NCI-H2171 treated with DMSO at 0.1 percent for 48 hours (cell line): ENCODE measurements around the gene FRMD7.
"Not testable (repeated sequence)": the region's sequence is repeated elsewhere in the genome, so short reads cannot be mapped to it uniquely, and the experiment has no call there.

Source experiments
- DNase-seq: peaks from one replicate; lab custom pipeline; 2025; lab: John Stamatoyannopoulos, UW

Gene FRMD7

DNA sequence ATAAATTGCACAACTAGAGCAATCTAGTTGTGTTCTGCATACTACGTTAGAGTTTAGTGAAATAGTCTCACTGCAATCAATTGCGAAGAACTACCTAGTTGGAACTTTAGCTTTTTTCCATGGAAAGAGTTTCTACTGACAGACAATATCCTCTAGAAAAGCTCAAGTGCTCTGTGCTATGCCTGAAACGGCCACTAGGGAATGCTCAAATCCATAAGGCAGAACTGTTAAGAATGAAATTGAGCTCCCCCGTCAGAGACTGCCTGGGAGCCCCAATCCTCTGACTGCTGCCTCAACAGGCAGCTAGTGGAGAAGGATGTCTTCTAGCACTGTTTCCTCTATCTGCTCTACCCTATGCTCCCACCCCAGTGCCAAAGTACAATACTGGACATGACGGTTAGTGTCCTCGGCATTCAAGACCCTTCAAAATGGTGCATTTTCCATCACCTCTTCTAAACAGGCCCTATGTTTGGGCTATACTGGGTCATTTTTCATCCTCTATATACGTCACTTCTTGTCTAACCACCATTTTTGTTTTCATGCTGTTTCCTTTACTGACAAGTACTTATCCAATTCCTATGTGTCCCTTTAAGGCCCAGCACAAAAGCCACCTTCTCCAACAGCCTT lies 35.3 kb downstream of the FRMD7 start:
- peak; percentile 19 for DNase-seq

- no peak for DNase-seq
Measured at GRCh38 chrX:132090403-132091159, 37.2 kb downstream of the FRMD7 start.

DNA sequence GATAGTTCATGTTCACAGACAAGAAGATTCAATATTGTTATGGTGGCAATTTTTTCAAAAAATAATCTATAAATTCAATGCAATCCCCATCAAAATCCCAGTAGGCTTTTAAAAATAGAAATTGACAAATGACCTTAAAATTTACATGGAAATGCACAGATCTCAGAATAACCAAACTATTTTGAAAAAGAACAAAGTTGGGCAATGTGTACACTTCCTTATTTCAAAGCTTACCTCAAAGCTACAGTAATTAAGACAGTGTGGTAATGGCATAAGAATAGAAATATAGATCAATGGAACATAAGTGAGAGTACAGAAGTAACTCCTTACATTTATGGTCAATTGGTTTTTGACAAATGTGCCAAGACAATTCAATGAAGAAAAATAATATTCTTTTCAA lies 39.0 kb downstream of the FRMD7 start:
- no peak for DNase-seq

GRCh38 chrX:132086672-132087071 lies 41.1 kb downstream of the FRMD7 start:
- no peak for DNase-seq

DNA sequence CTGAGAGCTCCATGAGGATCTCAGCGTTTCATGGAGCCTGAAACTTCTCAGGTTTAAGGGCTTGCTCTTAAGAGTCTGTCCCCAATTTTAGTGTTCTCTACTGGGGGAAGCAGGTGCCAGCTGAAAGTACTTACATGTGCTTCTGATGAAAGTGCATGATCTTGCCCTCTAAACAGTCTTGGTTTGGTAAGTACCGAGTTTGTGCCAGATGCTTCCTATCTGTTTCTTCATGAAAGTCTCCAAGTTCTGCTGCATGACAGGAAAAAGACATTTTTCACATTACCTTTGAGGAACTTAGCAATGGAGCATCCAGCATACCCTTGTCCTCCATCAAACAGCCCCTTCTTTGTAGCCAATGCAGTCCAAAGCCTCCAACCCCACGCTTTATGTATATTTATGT lies 42.0 kb downstream of the FRMD7 start:
- DNase-seq, result no peak

GRCh38 chrX:132077912-132078311 lies 49.9 kb downstream of the FRMD7 start:
- DNase-seq, result no peak

DNA sequence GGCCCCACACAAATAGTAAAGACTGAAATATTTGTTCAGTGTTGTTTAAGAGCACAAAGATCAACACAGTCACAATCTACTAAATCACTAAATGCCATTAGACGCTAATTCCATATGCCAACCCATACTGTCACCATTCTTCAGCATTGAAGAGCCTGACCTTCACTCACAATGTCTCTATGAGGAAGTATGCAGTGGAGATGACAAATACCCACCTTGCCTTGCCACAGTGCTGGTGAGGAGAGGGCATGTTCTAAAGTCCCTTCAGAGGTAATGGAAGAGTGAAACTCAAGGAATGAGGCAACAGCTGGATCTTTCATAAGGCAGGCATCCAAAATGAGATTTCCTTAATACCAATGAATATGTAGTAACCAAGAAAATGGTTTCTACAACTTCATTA lies 50.4 kb downstream of the FRMD7 start:
- DNase-seq, result no peak

DNA sequence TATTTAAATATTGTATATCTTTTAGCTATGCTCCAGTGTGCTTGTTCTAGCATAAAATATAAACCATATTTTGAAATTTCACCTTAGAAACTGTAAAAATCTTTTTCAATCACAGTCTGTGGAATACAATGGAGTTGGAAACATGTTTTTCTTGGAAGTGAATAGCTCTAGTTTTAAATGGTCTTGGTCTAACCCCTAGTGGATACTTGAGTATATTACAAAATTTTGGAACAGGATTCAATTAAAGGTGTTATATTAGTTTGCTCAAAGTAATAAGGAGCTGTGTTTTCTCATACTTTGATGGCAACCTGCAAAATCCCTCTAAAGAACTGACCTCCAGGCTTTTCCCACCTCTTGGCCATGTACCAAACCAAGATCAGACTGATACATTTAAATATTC lies 56.6 kb downstream of the FRMD7 start:
- DNase-seq, result peak; percentile 29

DNA sequence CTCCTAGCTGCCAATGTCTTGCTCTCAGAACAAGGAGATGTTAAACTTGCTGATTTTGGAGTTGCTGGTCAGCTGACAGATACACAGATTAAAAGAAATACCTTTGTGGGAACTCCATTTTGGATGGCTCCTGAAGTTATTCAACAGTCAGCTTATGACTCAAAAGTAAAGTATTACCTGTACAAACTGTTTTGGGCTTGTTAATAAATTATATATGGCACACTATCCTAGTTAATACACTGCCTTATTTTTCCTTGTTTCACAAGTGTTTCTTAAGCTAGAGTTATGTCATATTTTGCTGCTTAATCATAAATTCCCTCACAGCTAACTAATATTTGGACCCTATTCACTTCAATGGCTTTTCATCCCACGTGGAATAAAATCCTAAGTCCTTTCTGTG lies 59.4 kb downstream of the FRMD7 start:
- DNase-seq, result no peak

- no peak for DNase-seq
Measured at GRCh38 chrX:132063862-132064261, 64.0 kb downstream of the FRMD7 start.

- no peak for DNase-seq
Measured at GRCh38 chrX:132063334-132063733, 64.5 kb downstream of the FRMD7 start.

DNA sequence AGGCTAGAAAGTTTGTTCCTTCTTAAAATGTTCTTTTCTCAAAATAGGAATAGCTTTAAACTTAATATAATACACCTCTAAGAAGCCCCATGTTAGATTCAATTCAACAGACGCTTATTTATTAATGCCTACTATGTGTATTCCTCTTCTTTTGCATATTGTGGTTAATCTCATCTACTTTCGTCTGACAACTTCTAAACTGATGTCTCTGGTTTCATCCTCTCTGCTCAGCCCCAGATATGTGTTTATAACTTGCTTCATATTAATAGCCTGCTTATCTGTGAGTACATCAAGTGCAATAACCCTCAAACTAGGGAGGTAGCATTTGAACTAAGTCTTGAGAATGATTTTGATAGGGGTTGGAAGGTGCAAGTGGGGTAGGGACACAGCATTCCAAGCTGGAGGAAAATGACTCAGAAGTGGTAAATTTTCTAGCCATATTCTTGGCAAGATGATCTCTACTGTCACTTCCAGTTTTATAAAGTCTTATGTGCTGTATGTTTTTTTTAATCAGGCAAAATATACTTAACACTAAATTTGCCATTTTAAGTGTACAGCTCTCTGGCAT lies 67.8 kb downstream of the FRMD7 start:
- no peak for DNase-seq

GRCh38 chrX:132058975-132059374 lies 68.8 kb downstream of the FRMD7 start:
- DNase-seq, result no peak

DNA sequence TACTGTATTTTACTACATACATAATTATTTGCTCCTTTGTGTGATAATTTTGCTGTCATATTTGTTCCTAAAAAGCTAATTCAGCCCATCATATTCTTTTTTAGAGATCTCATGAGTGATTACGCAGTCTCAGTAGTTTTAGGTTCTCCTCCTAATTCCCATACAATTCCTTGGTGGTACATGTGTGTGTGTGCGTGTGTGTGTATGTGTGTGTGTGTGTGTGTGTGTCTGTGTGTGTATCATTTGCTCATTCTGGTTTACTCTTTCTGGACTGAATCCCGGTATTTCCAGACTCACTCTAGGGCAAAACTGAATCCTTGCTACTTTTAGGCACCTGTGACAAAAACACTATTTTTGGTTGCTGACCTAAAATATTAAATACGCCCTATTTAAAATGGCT lies 69.8 kb downstream of the FRMD7 start:
- DNase-seq, result no peak

DNA sequence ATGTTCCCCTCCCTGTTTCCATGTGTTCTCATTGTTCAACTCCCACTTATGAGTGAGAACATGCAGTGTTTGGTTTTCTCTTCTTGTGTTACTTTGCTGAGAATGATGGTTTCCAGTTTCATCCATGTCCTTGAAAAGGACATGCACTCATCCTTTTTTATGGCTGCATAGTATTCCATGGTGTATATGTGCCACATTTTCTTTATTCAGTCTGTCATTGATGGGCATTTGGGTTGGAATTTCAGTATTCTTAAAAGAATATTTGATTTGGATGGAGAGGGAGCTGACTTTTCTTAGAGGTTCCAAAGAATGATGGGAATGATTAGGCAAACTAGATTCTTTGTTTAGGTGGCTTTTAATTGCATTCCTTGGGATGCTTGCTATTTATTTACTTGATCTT lies 76.0 kb downstream of the FRMD7 start:
- not testable (repeated sequence) for DNase-seq

GRCh38 chrX:132046533-132046932 lies 81.3 kb downstream of the FRMD7 start:
- no peak for DNase-seq

DNA sequence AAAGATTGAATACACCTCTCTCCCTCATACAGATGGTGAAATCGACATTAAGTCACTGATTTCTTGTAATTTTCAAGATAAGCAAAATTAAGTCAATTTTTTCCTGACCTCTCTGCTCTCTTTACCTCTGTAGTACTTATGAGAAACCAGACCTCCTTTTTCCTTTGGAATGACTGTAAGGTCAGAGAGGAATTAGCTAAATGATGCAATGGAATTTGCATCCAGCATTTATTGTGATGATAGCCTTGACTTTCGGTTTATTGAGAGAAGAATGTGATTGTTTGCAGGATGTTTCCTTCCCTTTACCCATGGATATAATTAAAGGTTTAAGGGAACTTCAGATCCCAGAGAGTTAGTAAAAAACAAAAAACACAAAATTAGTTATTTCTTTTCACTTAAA lies 82.4 kb downstream of the FRMD7 start:
- DNase-seq, result no peak

GRCh38 chrX:132044953-132045352 lies 82.9 kb downstream of the FRMD7 start:
- no peak for DNase-seq

DNA sequence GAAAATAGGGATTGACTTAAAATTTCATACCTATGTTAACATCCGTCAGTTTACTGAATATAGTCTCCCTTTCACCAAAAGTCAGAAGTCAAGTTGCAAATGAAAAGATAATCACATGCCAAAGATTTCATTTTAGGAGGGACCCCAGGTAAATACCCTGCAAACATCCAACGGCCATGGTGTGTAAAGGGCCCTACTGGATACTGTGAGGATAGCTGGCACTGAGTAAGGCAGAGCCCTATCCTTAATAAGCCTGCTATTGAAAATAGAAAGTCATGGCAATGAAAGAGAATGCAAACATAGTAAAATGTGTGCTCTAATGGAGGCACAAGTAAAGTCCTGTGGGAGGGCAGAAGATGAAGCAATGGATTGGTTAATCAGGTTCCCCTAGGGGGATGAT lies 83.8 kb downstream of the FRMD7 start:
- DNase-seq, result no peak

DNA sequence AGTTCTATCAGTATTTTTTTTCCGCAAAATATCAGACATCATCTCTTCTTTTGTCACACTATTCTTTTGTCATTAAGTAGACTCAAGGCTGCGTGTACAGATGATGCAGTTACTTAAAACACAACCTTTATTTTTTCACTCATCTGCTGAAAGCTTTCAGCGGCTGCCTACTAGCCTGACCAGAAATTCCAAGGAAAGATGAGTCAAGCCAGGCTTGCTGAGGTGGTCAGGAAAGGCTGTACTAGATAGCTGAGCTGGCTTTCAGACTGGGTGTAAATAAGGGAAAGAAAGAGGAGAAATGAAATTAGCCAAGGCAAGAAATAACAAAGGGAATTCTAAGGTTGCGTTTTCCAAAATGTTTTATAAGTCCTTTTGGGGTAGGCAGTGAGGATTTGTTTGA lies 86.8 kb downstream of the FRMD7 start:
- DNase-seq, result no peak

DNA sequence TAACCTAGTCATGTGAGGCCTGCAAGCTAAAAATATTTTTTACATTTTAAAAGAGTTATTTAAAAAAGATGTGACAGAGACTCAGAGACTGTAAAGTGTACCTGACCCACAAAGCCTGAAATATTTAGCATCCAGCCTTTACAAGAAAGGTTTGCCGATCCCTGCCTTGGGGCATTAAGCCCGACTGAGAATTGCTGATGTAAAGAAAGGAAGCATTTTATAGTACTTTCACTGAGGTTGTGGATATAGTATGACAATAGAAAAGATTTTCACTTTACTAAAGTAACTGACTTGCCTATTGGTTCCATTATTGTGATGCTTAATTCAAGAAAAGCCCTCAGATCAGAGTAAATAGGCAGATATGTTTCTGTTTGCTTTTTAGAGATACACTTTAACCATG lies 87.8 kb downstream of the FRMD7 start:
- no peak for DNase-seq

DNA sequence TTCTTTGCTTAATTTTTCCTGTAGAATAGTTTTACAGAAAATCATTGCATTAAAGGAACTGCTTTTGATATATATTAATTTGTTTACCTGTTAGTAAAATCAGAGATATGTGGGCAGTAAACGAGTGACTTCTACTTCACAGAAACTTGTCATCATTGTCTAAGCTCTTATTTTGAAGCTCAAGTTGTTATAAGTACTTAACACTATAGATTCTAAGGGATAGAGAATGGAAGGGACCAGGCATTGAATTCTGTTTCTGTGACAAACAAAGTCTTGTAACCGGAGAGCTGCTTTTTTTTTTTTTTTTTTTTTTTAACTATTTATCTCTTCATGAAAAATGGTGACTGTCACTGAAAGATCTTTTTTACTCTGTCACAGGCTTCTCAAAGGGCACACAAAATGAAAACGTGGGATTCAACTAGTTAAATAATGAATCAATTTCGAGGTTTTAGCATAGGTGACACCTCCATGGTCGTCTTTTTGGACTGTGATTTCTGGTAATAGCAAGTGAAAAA lies 90.3 kb downstream of the FRMD7 start:
- peak; percentile 45 for DNase-seq

GRCh38 chrX:132034648-132035047 lies 93.2 kb downstream of the FRMD7 start:
- DNase-seq, result no peak
